WTC11 (cell line): ENCODE measurements around the gene CALM3. TPM values are rescaled to one million over a fixed set of nuclear protein-coding genes. Genes with fewer than 3 reads are reported as not detected.

ENCODE experiments used
- ATAC-seq: fragments of 200-7000 bp; cut with Tn5 transposase; 2 replicates; pipeline ENCODE4 v1.10.0; 2021; ENCODE audit warnings: mild to moderate bottlenecking, moderate library complexity
- CTCF ChIA-PET: fragments of 300-600 bp; sonication (Branson Sonifier 250); formaldehyde crosslinking; loops from one replicate; lab custom pipeline; 2021; ENCODE audit warnings: antibody characterized with exemption; lab: Charles Lee
- POLR2A ChIA-PET: fragments of 350-600 bp; sonication (Branson Sonifier 250); formaldehyde crosslinking; loops from one replicate; lab custom pipeline; 2021; ENCODE audit warnings: antibody characterized with exemption; lab: Charles Lee
- DNase-seq: peaks from one replicate; pipeline ENCODE4 v3.0.0; 2021; ENCODE audit warnings: low spot score
- H3K27ac Mint-ChIP-seq: 2 replicates; pipeline ENCODE4 v1.8.0; 2021; ENCODE audit warnings: mixed read lengths
- H3K27me3 Mint-ChIP-seq: 2 replicates; pipeline ENCODE4 v1.8.0; 2021; ENCODE audit warnings: low read depth, mild to moderate bottlenecking, moderate library complexity, mixed read lengths
- H3K36me3 Mint-ChIP-seq: 2 replicates; pipeline ENCODE4 v1.8.0; 2021; ENCODE audit warnings: mixed read lengths
- H3K4me1 Mint-ChIP-seq: 2 replicates; pipeline ENCODE4 v1.8.0; 2022; ENCODE audit warnings: mixed read lengths
- H3K4me3 Mint-ChIP-seq: 2 replicates; pipeline ENCODE4 v1.8.0; 2021; ENCODE audit warnings: mild to moderate bottlenecking, moderate library complexity, mixed read lengths
- H3K9me3 Mint-ChIP-seq: 2 replicates; pipeline ENCODE4 v1.8.0; 2021; ENCODE audit warnings: mixed read lengths
- ARID4B ChIP-seq: sonication (generic); formaldehyde crosslinking; IDR thresholded peaks from 2 replicates; pipeline ENCODE4 v1.8.0; 2023; ENCODE audit warnings: missing genetic modification reagents, mild to moderate bottlenecking, borderline replicate concordance
- ATF6 ChIP-seq: sonication (generic); formaldehyde crosslinking; IDR thresholded peaks from 2 replicates; pipeline ENCODE4 v1.8.1; 2023; ENCODE audit warnings: mild to moderate bottlenecking, missing genetic modification reagents
- CBFB ChIP-seq: sonication (generic); formaldehyde crosslinking; IDR thresholded peaks from 2 replicates; pipeline ENCODE4 v1.8.1; 2022; ENCODE audit warnings: mild to moderate bottlenecking, low read depth, missing genetic modification reagents
- CREB1 ChIP-seq: sonication (generic); formaldehyde crosslinking; IDR thresholded peaks from 2 replicates; pipeline ENCODE4 v1.8.0; 2023; ENCODE audit warnings: mild to moderate bottlenecking, missing genetic modification reagents
- E2F5 ChIP-seq: sonication (generic); formaldehyde crosslinking; IDR thresholded peaks from 2 replicates; pipeline ENCODE4 v1.8.1; 2022; ENCODE audit warnings: mild to moderate bottlenecking, moderate library complexity, missing genetic modification reagents
- FOXJ3 ChIP-seq: sonication (generic); formaldehyde crosslinking; IDR thresholded peaks from 2 replicates; pipeline ENCODE4 v1.9.0; 2021; ENCODE audit warnings: missing genetic modification reagents, mild to moderate bottlenecking, borderline replicate concordance
- FOXK1 ChIP-seq: sonication (generic); formaldehyde crosslinking; IDR thresholded peaks from 2 replicates; pipeline ENCODE4 v1.8.0; 2022; ENCODE audit warnings: mild to moderate bottlenecking, moderate library complexity, missing genetic modification reagents
- HMGA2 ChIP-seq: fragments of 250-450 bp; sonication (Bioruptor Pico); IDR thresholded peaks from 2 replicates; pipeline ENCODE4 v1.4.0; 2021; ENCODE audit warnings: mild to moderate bottlenecking, moderate library complexity
- HMGXB4 ChIP-seq: sonication (generic); formaldehyde crosslinking; IDR thresholded peaks from 2 replicates; pipeline ENCODE4 v1.8.1; 2023; ENCODE audit warnings: mild to moderate bottlenecking, moderate library complexity, missing genetic modification reagents
- NFE2L1 ChIP-seq: sonication (generic); formaldehyde crosslinking; IDR thresholded peaks from 2 replicates; pipeline ENCODE4 v1.8.1; 2023; ENCODE audit warnings: missing genetic modification reagents
- NFYB ChIP-seq: sonication (generic); formaldehyde crosslinking; conservative IDR thresholded peaks from 2 replicates; pipeline ENCODE4 v1.8.0; 2022; ENCODE audit warnings: low read depth, missing genetic modification reagents
- NR1H2 ChIP-seq: sonication (generic); formaldehyde crosslinking; IDR thresholded peaks from 2 replicates; pipeline ENCODE4 v1.9.0; 2021; ENCODE audit warnings: mild to moderate bottlenecking, moderate library complexity, missing genetic modification reagents
- NR2C2 ChIP-seq: sonication (generic); formaldehyde crosslinking; IDR thresholded peaks from 2 replicates; pipeline ENCODE4 v1.8.0; 2022; ENCODE audit warnings: mild to moderate bottlenecking, missing genetic modification reagents
- RORB ChIP-seq: fragments of 250-450 bp; sonication (Bioruptor Pico); IDR thresholded peaks from 2 replicates; pipeline ENCODE4 v1.9.0; 2021; ENCODE audit warnings: mild to moderate bottlenecking
- SMAD3 ChIP-seq: sonication (generic); formaldehyde crosslinking; IDR thresholded peaks from 2 replicates; pipeline ENCODE4 v1.8.0; 2022; ENCODE audit warnings: missing genetic modification reagents, mild to moderate bottlenecking, borderline replicate concordance
- SOX15 ChIP-seq: fragments of 250-450 bp; sonication (Bioruptor Pico); IDR thresholded peaks from 2 replicates; pipeline ENCODE4 v1.9.0; 2021; ENCODE audit warnings: mild to moderate bottlenecking
- TP53 ChIP-seq: sonication (generic); formaldehyde crosslinking; IDR thresholded peaks from 2 replicates; pipeline ENCODE4 v1.8.1; 2023; ENCODE audit warnings: mild to moderate bottlenecking, missing genetic modification reagents
- ZNF263 ChIP-seq: sonication (generic); formaldehyde crosslinking; IDR thresholded peaks from 2 replicates; pipeline ENCODE4 v1.8.1; 2022; ENCODE audit warnings: low read depth, mild to moderate bottlenecking, moderate library complexity, missing genetic modification reagents
- total RNA-seq: library from RNA; stranded (reverse); gene quantifications from 3 replicates; pipeline ENCODE4 v1.2.3, GENCODE V29; 2021
- TF ChIP-seq, protein P1 (sequence below): fragments of 250-450 bp; sonication (Bioruptor Pico); IDR thresholded peaks from 2 replicates; pipeline ENCODE4 v2.1.2; 2022; ENCODE audit warnings: mild to moderate bottlenecking, moderate library complexity
- TF ChIP-seq, protein P2 (sequence below): fragments of 200-600 bp; IDR thresholded peaks from 2 replicates; pipeline ENCODE4 v1.8.0; 2022; ENCODE audit warnings: antibody characterized with exemption
- TF ChIP-seq, protein P3 (sequence below): fragments of 250-450 bp; sonication (Bioruptor Pico); conservative IDR thresholded peaks from 2 replicates; pipeline ENCODE4 v1.9.0; 2021; ENCODE audit warnings: mild to moderate bottlenecking

Gene CALM3
- total RNA-seq, 1 experiment from 2014 or later, result 306 TPM

GRCh38 chr19:46635920-46636761 lies 35.0 kb downstream of the CALM3 start, which contains the start of gene GNG8 (continued):
- no peak for TF ChIP-seq HMGXB4 (CRISPR knock-in tag)
- no peak for TF ChIP-seq NFE2L1 (CRISPR knock-in tag)
- TF ChIP-seq CREB1, result no peak
- TF ChIP-seq CBFB (CRISPR knock-in tag), result no peak
- TF ChIP-seq E2F5 (CRISPR knock-in tag), result no peak
- no peak for TF ChIP-seq SOX15 (CRISPR knock-in tag)
- no peak for TF ChIP-seq FOXJ3 (CRISPR knock-in tag)
- no peak for TF ChIP-seq RORB (CRISPR knock-in tag)
- TF ChIP-seq NR1H2 (CRISPR knock-in tag), result no peak
- TF ChIP-seq NR2C2 (CRISPR knock-in tag), result no peak
- TF ChIP-seq NFYB (CRISPR knock-in tag), result no peak
- TF ChIP-seq, protein P1, sequence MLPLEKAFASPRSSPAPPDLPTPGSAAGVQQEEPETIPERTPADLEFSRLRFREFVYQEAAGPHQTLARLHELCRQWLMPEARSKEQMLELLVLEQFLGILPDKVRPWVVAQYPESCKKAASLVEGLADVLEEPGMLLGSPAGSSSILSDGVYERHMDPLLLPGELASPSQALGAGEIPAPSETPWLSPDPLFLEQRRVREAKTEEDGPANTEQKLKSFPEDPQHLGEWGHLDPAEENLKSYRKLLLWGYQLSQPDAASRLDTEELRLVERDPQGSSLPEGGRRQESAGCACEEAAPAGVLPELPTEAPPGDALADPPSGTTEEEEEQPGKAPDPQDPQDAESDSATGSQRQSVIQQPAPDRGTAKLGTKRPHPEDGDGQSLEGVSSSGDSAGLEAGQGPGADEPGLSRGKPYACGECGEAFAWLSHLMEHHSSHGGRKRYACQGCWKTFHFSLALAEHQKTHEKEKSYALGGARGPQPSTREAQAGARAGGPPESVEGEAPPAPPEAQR (CRISPR knock-in tag), result no peak
- no peak for TF ChIP-seq ARID4B (CRISPR knock-in tag)
- no peak for TF ChIP-seq TP53 (CRISPR knock-in tag)

DNA sequence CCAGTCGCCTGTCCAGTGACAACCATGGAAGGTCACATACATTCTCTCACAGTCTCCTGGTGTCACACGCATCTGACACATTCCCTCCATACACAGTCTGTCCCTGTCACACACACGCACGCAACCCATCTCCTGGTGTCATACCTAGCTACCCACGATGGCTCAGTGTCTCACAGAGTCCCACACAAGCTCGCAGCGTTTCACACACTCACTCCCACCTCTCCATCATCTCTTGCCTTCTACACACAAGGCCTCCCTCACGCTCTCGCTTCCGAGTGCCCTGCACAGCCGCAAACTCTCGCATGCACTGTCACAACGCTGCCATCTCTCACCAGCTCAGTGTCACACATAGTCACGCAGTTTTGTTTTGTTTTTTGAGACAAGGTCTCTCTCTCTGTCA lies 36.1 kb downstream of the CALM3 start:
- Mint-ChIP-seq H3K9me3 (no peaks in the 10 kb centered on the region), H3K4me3 (no peak overlapping the region), H3K4me1 (peaks cover 19% of the 10 kb centered on the region), H3K27ac (no peak overlapping the region), H3K36me3 (no peaks in the 10 kb centered on the region), H3K27me3 (peaks cover 56% of the 10 kb centered on the region)
- DNase-seq (no peak), ATAC-seq (no peak)
- ChIA-PET POLR2A (interaction anchor here (1.7 kb wide), 1 partner anchor 24 kb away, joined by 3 read pairs; no protein-coding TSS in a partner anchor), CTCF (interaction anchor here (0.6 to 2.6 kb wide), 3 partner anchors 20 to 25 kb away, joined by 4 to 25 read pairs (median 5); partner anchors contain the start of gene DACT3)
- TF ChIP-seq, protein P2, sequence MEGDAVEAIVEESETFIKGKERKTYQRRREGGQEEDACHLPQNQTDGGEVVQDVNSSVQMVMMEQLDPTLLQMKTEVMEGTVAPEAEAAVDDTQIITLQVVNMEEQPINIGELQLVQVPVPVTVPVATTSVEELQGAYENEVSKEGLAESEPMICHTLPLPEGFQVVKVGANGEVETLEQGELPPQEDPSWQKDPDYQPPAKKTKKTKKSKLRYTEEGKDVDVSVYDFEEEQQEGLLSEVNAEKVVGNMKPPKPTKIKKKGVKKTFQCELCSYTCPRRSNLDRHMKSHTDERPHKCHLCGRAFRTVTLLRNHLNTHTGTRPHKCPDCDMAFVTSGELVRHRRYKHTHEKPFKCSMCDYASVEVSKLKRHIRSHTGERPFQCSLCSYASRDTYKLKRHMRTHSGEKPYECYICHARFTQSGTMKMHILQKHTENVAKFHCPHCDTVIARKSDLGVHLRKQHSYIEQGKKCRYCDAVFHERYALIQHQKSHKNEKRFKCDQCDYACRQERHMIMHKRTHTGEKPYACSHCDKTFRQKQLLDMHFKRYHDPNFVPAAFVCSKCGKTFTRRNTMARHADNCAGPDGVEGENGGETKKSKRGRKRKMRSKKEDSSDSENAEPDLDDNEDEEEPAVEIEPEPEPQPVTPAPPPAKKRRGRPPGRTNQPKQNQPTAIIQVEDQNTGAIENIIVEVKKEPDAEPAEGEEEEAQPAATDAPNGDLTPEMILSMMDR, result no peak
- no peak for TF ChIP-seq ATF6
- no peak for TF ChIP-seq NFYB (CRISPR knock-in tag)
- no peak for TF ChIP-seq HMGA2 (CRISPR knock-in tag)
- TF ChIP-seq, protein P3, sequence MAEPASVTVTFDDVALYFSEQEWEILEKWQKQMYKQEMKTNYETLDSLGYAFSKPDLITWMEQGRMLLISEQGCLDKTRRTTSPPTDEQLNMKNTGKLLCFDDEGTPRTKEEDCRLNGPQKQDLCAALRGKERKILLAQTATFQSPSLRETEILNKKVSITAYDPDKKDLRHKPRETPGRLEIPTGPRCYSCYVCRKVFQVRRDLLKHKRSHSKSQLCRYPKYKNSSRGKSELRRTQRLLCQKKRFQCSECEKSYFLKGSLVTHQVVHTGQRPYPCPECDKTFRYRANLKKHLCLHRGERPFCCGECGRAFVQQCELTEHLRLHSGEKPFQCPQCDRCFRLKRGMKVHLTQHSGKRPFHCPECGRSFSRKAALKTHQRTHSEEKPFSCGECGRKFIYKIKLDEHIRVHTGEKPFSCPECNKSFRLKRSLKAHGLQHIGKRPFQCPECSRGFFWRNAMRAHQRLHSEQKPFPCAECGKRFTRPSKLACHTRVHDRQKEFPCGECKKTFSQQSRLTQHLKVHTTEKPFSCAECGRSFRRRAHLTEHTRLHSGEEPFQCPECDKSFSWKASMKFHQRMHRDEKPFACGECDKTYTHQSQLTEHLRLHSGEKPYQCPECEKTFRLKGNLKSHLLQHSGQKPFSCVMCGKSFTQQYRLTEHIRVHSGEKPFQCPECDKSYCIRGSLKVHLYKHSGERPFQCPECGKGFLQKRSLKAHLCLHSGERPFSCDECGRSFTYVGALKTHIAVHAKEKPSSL (CRISPR knock-in tag), result no peak
- TF ChIP-seq SMAD3 (CRISPR knock-in tag), result no peak
- no peak for TF ChIP-seq FOXK1 (CRISPR knock-in tag)
- no peak for TF ChIP-seq ZNF263
